ENCODE data around the gene IDH3A.

Gene IDH3A

DNA sequence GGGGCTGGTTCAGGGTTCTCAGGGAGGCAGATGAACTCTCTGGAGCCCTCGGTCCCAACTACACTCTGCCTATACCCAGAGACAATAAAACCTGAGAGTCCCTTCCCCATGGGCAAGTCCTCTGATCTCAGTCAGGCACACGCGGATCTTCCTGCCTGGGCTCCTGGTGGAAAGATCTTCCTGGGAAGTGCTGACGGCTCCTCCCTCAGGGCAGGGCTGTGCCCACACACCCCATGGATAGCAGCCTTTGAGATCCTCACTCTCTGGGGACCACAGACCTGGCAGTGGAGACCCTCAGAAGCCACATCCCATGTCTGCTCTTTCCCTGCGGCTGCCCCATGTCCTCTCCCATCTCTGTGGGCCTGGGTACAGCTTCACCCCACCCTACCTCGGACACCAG lies 46.4 kb upstream of the IDH3A start:
- Histone ChIP-seq H3K79me2 (ENCODE audit: insufficient read depth, low read depth) (no peaks in the 10 kb centered on the region), H3K4me2 (no peak overlapping the region), H3K4me1 (ENCODE audit: low read depth, poor library complexity, severe bottlenecking) (peaks cover 38% of the 10 kb centered on the region), H3K27me3 (ENCODE audit: insufficient read depth, low read depth) (no peaks in the 10 kb centered on the region), H3K27ac (no peak overlapping the region), H3K4me3 (IDR thresholded peaks at IDR 0.05; ENCODE audit: insufficient read depth, low read depth, low read length) (no peak overlapping the region), H3K36me3 (ENCODE audit: insufficient read depth) (no peaks in the 10 kb centered on the region), H2AFZ (ENCODE audit: low read depth) (no peak overlapping the region), H3K9ac (no peak overlapping the region), H4K20me1 (ENCODE audit: insufficient read depth) (no peaks in the 10 kb centered on the region)
- TF ChIP-seq, protein P1, sequence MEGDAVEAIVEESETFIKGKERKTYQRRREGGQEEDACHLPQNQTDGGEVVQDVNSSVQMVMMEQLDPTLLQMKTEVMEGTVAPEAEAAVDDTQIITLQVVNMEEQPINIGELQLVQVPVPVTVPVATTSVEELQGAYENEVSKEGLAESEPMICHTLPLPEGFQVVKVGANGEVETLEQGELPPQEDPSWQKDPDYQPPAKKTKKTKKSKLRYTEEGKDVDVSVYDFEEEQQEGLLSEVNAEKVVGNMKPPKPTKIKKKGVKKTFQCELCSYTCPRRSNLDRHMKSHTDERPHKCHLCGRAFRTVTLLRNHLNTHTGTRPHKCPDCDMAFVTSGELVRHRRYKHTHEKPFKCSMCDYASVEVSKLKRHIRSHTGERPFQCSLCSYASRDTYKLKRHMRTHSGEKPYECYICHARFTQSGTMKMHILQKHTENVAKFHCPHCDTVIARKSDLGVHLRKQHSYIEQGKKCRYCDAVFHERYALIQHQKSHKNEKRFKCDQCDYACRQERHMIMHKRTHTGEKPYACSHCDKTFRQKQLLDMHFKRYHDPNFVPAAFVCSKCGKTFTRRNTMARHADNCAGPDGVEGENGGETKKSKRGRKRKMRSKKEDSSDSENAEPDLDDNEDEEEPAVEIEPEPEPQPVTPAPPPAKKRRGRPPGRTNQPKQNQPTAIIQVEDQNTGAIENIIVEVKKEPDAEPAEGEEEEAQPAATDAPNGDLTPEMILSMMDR (conservative IDR thresholded peaks at IDR 0.05; ENCODE audit: low read depth, low read length): no peak

DNA sequence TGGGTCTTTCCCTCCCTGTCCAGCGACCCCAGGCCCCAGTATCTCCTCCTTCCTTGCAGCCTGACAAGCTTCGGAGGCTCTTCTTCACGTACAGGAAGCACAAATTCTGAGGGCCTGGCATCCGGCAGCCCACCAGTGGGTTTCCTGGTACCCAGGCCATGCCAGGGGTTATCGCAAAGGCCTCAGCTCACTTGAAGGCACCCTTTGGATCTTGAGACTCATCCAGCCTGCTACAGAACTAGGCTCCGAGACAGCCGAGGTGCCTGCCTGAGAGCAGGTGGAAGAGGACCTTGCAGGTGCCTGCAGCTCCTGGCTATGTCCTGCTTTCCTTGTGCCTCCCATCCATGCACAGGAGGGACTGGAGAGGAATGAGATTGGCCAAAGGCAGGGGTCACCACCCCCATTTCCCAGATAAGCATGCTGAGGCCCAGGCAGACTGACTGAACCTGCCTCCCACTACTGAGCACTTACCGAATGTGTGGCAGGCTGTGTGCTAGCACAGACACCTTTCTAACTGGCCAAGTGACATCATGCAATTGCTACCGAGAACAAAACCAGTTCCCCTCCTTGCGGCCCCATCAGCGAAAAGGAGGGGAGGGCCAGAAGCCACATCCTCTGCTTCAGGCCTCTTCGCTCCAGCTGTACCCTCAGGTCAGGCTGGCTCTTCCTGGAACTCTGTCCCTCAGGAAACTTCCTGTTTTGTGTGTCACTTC lies 45.6 kb upstream of the IDH3A start:
- peak overlapping the region; percentile 76 for H2AFZ ChIP-seq (ENCODE audit: low read depth)
- no peaks in the 10 kb centered on the region for H3K36me3 ChIP-seq (ENCODE audit: insufficient read depth)
- no peaks in the 10 kb centered on the region for H3K27me3 ChIP-seq (ENCODE audit: insufficient read depth, low read depth)
- H3K4me1 ChIP-seq (ENCODE audit: low read depth, poor library complexity, severe bottlenecking): peaks cover 47% of the 10 kb centered on the region
- TF ChIP-seq, protein P1 (conservative IDR thresholded peaks at IDR 0.05; ENCODE audit: low read depth, low read length): no peak
- peak overlapping the region; percentile 57; the same call in 1 of the 2 replicates for H3K4me2 ChIP-seq
- no peaks in the 10 kb centered on the region for H4K20me1 ChIP-seq (ENCODE audit: insufficient read depth)
- peak overlapping the region; percentile 35; the same call in 1 of the 2 replicates for H3K27ac ChIP-seq
- peak overlapping the region; percentile 27; the same call in 1 of the 2 replicates for H3K9ac ChIP-seq
- H3K4me3 ChIP-seq (IDR thresholded peaks at IDR 0.05; ENCODE audit: insufficient read depth, low read depth, low read length): no peak overlapping the region
- no peaks in the 10 kb centered on the region for H3K79me2 ChIP-seq (ENCODE audit: insufficient read depth, low read depth)

DNA sequence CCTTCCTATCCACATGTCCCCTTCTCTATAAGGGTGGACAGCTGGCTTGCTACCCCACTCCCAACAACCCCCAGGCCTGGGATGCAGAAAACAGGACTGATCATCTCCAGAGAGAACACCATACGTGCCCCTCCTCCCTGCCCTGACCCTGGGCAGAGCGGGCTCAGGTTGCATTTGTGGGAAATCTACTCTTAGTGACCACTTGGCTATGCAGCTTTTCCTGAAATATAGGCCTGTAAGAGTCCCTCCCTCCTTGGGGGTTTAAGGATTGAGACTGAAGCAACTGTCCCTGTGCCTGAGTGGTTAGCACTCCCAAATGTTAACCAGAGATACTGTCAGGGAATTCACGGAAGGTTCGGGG lies 45.1 kb upstream of the IDH3A start:
- peak overlapping the region; percentile 35; the same call in 1 of the 2 replicates for H3K27ac ChIP-seq
- H3K4me1 ChIP-seq (ENCODE audit: low read depth, poor library complexity, severe bottlenecking): peaks cover 47% of the 10 kb centered on the region
- peak overlapping the region; percentile 76 for H2AFZ ChIP-seq (ENCODE audit: low read depth)
- H3K4me3 ChIP-seq (IDR thresholded peaks at IDR 0.05; ENCODE audit: insufficient read depth, low read depth, low read length): no peak overlapping the region
- H3K27me3 ChIP-seq (ENCODE audit: insufficient read depth, low read depth): no peaks in the 10 kb centered on the region
- H3K9ac ChIP-seq: peak overlapping the region; percentile 27; the same call in 1 of the 2 replicates
- no peaks in the 10 kb centered on the region for H4K20me1 ChIP-seq (ENCODE audit: insufficient read depth)
- peak overlapping the region; percentile 57; the same call in 1 of the 2 replicates for H3K4me2 ChIP-seq
- no peaks in the 10 kb centered on the region for H3K79me2 ChIP-seq (ENCODE audit: insufficient read depth, low read depth)
- H3K36me3 ChIP-seq (ENCODE audit: insufficient read depth): no peaks in the 10 kb centered on the region
- TF ChIP-seq, protein P1 (conservative IDR thresholded peaks at IDR 0.05; ENCODE audit: low read depth, low read length): no peak

DNA sequence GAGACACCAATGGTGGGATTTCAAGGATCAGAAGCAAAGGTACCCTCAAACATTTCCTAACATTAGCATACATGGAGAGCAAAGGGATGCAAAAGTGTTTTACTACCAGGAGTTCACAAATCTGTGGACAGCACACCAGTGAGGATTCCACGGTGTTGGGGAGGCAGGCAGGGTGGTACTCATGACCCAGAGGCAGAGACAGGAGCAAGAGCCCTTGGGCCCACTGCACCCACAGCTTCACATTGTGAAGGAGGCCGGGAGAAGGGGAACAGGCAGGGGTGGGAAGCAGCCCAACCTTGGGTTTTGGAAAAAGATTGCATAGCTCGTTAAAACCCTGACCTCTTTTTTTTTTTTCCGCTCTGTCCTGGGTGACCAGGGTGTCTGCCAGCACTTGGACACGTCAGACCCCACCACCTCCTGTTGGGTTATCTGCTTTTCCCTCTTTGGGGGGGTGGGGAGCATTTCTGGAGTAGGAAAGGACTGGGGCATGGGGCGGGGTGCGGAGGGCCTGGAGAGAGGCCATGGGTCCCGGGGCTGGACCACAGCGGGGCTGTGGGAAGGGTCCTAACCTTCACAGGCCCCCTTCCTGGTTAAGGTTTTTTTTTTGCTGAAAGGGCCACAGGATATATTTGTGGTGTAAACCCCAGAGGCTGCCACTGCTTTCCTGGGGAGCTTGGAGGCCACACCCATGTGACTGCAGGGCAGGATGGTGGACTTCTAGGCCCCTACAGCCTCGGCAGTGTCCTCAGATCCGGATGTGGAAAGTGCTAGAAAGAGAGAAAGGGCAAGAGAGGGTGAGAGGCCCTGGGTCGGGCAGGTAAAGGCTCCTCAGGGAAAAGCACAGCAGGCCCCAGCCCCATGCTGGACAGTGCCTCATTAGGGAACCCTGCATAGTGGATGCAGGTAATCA lies 44.3 kb upstream of the IDH3A start:
- Histone ChIP-seq H3K36me3 (ENCODE audit: insufficient read depth) (no peaks in the 10 kb centered on the region), H3K4me2 (peak overlapping the region; percentile 57; the same call in 1 of the 2 replicates), H3K27me3 (ENCODE audit: insufficient read depth, low read depth) (no peaks in the 10 kb centered on the region), H2AFZ (ENCODE audit: low read depth) (no peak overlapping the region), H3K9ac (no peak overlapping the region), H4K20me1 (ENCODE audit: insufficient read depth) (no peaks in the 10 kb centered on the region), H3K27ac (no peak overlapping the region), H3K4me3 (IDR thresholded peaks at IDR 0.05; ENCODE audit: insufficient read depth, low read depth, low read length) (no peak overlapping the region), H3K4me1 (ENCODE audit: low read depth, poor library complexity, severe bottlenecking) (peaks cover 47% of the 10 kb centered on the region), H3K79me2 (ENCODE audit: insufficient read depth, low read depth) (no peaks in the 10 kb centered on the region)
- TF ChIP-seq, protein P1 (conservative IDR thresholded peaks at IDR 0.05; ENCODE audit: low read depth, low read length): no peak
